ENCODE results near the gene AFTPH. TPM values are rescaled to one million over a fixed set of nuclear protein-coding genes. Genes with fewer than 3 reads are reported as not detected.

AFTPH gene, protein sequence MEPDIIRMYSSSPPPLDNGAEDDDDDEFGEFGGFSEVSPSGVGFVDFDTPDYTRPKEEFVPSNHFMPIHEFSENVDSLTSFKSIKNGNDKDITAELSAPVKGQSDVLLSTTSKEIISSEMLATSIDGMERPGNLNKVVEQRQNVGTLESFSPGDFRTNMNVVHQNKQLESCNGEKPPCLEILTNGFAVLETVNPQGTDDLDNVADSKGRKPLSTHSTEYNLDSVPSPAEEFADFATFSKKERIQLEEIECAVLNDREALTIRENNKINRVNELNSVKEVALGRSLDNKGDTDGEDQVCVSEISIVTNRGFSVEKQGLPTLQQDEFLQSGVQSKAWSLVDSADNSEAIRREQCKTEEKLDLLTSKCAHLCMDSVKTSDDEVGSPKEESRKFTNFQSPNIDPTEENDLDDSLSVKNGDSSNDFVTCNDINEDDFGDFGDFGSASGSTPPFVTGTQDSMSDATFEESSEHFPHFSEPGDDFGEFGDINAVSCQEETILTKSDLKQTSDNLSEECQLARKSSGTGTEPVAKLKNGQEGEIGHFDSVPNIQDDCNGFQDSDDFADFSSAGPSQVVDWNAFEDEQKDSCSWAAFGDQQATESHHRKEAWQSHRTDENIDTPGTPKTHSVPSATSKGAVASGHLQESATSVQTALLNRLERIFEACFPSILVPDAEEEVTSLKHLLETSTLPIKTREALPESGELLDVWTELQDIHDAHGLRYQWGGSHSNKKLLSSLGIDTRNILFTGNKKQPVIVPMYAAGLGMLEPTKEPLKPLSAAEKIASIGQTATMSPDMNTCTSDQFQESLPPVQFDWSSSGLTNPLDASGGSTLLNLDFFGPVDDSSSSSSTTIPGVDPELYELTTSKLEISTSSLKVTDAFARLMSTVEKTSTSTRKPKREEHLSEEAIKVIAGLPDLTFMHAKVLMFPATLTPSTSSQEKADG
- total RNA-seq (2014; rRNA removed; shearing (Covaris generic)), result 18.4 and 19.0 TPM in 2 replicates

DNA sequence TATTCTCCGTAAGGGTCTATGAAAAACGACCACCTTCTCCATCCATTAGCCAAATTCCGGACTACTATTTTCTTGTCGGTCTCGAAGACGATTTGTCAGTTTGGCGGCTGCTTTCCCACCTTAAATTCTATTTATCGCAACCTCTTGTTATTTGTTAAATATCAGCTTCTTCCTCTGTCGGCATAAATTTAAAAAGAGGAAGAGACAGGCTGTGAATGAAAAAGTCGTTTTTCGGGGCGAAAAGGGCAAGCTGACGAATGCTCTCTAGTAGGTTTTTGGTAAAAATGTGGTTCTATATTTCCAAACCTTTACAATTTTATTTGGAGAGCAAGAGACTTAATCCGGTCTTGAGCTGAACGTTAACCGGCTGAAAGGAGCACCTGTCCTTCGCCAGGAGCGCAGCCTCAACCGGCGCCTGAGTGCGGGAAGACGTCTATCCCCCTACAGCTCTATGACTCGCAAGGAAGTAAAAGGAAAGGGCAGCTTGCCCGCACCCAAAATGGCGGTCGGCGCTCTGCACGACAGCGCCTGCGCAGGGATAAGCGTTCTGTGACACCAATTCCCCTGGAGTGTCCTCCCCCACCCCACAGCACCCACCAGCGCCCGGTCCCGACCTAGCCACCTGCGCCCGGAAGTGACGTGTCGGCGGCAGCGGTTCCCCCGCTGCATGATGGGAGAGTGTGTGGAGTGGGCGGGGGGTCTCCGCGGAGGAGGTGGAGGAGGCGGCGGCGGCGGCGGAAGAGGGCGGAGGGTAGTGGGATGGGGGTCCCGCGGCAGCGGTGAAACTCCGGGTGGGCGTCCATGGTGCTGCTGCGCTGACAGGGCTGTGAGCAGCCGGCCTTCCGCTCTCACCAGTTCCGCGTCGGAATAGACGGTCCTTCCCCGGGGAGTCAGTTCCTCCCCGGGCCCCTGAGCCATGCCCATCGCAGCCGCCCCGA lies at the start of gene AFTPH:
TSS of gene AFTPH (plus strand) at position 663 of the 938 bp plus-strand sequence. CDS start 27,147 bp downstream, outside the sequence.
- DNase-seq (ENCODE audit: low read depth), result peak; percentile 98

DNA sequence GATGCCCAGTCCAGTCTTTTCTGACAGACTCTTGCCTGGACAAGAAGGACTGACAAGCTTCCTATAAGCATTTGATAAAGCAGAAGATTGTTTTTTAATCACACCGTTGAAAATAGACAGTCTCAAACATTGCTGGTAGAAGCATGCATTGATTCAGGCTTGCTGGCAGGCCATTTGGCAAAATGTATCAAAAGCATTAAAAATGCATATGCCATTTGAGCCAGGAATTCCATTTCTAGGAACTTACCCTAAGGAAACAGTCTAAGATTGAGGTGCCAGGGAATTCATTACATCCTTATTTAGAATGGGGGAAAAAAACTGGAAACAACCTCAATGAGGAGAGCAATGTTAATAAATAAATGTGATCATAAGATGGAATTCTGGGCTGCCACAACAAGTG lies 49.5 kb upstream of the AFTPH start:
- no peak for DNase-seq (ENCODE audit: low read depth)

DNA sequence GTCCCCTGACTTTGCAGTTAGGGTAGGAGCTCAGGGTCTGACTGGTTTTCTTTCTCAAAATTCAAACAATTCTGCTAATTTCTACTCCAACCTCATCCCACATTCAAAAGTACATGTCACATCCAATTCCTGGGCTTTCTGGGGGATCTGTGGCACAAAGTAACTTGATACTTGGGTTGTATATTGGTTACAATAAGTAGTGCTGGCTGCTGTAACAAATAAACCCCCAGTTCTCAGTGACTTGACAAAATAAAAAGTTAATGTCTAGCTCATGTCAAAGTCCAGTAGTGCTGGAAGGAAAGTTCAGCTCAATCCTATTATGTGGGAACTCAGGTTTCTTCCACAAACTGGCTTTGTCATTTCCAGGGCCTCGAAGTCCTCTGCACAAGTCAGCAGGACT lies 47.1 kb upstream of the AFTPH start:
- no peak for DNase-seq (ENCODE audit: low read depth)

DNA sequence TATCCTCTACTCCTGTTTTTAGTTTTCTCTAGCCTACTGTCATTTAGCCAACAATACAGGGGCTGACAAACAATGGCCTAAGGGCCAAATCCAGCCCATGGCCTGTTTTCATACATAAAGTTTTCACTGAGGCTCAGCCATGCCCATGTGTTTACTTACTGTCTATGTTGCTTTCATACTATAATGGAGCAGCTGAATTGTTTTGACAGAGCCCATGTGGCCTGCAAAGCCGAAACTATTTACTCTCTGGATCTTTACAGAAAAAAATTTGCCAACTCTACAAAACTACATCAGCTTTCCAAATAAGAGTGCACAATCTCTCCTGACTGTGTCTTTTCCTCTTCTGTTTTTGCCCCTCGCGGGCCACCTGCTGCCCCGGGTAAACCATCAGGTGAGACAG lies 46.1 kb upstream of the AFTPH start:
- DNase-seq (ENCODE audit: low read depth), result no peak

DNA sequence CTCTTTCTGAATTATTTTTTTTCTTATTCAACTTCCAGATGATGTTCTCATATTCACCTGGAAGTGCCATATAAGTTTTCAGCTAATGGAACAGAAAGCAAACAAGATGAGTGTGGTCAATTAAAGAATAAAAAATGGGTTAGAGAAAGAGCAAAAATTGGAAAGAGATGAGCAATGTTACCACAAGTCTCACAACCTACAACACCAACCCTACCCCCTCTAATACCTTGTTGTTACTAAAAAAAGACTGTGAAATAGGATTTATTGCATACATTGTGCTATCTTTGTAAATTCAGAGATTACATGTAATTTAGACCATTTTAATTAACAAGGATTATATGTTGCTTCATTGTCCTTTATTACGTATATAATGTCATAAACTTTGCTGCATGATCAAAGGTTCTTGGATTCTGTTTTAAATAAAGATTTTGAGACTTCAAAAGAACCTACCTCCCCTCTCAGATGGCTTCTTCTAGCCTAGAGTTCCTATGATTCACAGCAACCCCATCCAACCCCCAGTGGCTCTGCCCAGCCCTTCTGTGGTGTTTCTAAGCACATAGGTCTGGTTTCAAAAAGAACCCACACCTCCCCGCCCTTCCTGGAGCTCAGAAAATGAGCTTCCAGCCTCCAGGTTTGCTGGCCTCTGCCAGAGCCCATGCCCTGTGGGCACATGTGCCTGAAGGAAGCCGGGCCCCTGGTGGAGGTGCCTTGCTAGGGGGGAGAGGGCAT lies 45.5 kb upstream of the AFTPH start:
- no peak for DNase-seq (ENCODE audit: low read depth)

DNA sequence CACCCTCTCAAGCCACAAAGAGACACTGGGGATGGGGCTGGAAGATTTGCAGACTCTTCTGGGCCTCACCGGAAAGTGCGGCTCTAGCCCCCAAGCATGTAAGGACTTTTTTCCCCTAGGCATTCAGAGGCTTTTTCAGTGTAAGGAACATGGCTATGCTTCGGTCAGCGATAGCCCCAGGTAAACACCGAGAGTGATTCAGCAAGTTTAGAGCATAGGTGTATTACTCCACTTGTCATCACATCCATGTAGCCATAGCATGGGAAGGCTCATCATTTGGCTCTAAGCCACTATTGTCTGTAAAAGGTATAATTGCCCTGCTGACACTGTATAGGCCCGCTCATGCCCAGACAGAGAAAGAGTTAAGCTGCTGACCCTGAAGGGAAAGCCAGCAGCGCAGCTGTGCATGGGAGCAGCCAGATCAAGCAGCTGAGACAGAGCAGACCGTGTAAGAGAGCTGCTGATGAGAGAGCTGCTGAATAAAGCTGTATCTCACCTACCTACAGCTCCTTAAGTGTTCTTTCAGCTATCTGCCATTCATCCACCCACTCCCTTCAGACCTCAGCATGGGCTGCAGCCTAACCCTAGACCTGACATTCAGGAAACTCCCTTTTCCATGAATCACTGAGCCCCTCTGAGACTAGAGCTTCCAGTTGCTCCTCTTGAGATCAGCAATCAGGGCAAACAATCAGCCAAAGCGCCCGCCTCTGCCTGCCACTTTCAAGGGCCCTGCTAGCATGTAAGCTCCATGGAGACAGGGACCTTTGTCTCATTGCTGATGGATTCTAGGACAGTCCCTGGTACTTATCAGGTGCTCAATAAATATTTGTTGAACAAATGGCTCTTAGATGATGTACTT lies 44.6 kb upstream of the AFTPH start:
- no peak for DNase-seq (ENCODE audit: low read depth)

DNA sequence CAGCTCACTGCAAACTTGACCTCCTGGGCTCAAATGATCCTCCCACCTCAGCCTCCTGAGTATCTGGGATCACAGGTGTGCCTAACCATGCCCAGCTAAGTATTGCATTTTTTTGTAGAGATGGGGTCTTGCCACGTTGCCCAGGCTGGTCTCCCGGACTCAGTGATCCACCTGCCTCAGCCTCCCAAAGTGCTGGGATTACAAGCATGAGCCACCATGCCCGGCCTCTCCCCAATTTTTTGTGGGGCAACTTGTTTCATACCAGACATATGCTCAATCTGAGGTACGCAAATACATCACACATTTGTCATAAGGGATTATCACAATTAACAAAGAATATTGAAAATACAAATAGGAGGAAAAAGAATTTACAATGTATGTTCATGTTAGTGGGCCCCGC lies 42.5 kb upstream of the AFTPH start:
- no peak for DNase-seq (ENCODE audit: low read depth)

DNA sequence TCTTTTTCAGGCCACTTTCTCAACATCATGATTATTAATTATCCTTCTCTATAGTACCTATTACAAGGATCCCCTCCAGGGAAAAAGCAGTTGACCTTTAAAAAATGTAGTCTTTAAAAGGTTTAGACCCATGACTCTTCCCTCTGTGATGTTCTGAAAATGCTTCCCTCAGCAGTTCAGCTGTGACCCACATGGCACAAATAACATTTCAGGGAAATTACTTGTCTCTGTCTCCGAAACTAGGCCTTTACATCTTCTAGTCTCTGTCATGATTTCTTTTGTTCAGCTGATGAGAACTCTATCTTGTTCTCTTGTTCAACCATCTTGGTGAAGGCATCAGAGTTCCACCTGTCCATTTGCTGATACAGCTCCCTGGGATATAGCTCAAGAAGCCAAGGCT lies 41.9 kb upstream of the AFTPH start:
- DNase-seq (ENCODE audit: low read depth), result no peak

DNA sequence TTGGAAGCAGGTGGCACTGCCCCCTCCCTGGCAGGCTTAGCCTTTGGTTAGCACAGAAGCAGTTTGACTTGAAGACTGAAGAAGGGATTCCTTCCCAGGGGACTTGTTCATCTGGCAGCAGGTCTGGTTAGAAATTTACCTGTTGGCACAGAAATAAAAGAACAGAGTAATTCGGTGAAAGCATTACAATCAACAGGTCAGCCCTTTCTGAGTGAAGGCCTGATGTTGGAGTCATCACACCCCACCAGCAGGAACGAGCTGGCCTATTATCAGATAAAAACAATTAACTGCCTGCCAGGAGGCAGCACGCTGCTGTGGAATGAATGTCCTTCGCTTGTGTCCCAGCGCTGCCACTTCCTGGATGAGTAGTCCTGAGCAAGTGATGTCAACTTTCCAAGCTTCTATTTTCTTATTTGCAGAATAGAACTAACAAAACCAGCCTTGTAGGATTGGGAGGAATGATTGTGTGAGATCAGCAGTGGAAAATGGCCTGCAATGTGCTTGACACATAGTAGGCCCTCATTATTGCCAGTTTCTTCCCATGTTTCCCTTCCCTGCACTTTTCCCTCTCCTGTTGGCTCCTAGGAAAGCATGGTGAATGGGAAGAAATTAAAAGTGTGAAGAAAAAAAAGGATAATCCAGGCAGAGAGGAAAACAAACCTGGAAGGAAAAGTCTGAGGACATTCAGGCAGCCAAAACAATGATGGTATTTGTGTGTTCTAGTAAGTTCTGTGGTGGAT lies 41.2 kb upstream of the AFTPH start:
- DNase-seq (ENCODE audit: low read depth), result peak; percentile 73

DNA sequence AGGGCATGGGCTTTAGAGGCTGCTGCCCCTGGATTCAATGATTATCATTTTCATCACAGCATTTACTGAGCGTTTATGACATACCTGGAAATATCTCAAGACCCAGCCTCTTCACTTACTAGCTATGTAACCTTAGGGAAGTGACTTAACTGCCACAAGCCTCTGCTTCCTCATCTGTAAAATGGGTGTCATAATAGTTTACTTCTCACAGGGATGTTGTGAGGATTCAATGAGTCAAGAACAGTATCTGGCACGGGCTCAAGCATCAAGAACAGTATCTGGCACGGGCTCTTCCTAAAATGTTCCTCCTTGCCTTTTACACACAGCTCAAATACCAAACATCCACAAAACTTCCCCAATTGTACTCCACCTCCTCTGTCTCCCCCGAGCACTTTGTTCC lies 38.8 kb upstream of the AFTPH start:
- DNase-seq (ENCODE audit: low read depth), result no peak

DNA sequence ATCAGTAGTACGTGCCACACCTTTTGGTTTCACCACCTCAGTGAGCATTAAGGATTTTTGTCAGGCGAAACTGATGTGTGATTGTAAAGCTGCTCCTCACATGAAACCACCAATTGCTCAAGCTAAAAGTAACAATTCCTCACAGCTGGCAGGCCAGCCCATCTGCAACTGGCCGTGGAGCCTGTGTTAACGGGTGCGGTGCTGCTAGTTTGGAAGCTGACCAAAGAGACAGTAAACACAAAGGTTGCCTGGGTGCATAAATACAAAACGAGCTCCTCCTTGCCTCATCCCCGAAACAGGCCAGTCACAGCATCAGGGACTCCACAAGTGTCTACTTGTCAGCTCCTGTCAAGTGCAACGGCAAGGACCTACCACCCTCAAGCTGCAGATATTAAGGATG lies 38.2 kb upstream of the AFTPH start:
- DNase-seq (ENCODE audit: low read depth), result peak; percentile 12

DNA sequence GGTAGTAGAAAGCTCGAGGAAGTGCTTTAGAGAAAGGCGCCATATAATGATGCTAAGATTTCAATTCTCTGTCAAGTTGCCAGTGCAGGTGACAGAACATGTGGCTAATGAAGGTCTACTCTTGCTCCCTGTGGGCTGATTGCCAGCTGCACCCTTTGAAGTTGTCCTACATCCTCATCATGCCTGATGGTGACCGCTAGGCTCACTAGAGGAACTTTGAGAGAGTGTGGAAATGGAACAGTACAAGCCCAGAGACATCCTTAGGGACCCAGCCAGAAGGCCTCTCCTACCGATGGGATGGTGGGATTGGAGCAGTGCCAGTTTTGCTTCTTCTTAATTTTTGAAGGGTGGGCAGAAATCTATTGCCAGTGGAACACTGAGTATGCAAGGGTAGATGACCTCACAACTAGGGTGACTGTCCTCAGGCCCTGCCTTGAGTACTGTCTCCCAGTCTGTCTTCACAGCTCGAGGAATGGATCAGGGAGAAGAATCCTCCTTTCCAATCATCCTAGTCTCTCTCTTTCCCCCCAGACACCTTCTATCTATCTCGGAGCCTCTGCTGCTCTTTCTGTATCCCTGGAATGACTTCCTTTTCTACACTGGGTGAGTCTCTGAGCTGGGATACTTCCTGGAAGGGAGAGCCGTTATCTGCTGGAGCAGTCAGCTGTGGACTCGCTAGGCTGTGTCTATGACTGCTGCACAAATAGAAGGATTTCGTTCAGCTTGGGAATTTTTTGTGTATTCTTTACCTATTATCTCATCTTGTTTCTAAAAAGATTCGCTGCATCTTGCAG lies 36.7 kb upstream of the AFTPH start:
- no peak for DNase-seq (ENCODE audit: low read depth)

DNA sequence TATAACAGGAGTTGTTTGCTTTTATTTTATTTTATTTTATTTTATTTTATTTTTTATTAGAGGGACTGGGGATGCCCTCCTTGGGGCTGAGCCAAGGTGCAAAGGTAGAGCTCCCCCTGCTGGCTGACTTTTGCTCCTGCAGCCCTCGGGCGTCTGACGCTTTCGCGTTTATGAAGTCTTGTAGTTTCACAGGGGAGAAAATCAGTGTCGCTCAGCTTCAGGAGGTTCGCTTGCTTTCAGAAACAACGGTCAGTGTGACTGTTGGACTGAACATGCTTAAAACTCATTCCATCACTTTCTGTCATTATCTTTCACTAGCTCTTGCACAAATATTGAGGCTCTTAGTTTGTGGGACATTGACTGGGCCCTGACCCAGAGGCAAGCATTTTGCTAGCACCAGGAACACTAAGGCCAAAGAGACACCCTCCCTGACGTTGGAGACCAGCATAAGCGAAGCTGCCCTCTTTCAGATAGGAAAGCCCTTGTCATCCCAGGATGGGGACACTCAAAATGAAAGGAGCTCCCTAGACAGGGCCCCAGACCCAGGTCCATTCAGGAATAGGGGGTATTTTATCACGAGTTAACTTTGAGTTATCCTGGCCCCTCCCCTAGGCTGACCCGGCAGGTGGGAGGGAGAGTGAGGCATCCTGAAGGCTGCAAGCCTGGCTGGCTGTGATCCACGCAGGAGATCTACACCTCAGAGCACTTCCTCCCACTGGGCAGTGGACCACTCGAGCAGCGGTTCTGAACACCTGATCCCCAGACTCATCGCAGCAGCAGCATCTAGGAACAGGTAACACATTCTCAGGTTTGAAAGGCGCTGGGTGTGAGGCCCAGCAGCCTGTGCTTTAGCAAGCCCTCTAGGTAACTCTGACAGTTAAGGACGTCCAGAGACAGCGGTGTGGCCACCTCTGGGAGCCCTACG lies 35.8 kb upstream of the AFTPH start:
- peak; percentile 36 for DNase-seq (ENCODE audit: low read depth)

DNA sequence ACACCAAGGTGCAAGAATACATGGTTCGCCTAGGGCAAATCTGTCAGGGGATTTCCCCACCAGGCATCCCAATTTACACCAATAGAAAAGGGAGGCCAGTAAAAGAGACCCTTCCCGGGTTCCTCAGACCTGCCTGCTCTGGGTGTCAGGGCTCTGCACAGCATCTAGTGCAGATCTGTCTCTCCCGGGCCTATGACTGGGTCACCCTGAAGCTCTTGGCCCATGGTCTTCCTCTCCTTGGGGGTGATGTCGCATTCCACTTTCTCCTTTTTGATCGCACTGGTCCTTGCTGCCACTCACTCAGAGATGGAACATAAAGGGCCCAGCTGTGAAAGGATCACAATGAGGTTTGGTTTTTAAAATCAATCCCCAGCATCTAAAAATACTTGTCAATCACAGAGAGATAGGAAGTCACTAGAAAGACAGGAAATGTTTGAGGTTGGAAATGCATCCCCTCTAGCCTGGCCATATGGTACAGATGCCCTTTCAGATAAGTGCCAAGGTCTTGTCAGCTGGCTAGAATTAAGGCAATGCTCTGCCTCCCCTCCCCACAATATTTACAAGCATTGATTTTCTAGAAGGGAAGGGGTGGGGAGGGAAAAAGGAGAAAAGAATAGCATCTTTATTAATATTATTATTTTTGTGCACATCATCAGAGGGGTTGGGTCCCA lies 34.9 kb upstream of the AFTPH start:
- no peak for DNase-seq (ENCODE audit: low read depth)

DNA sequence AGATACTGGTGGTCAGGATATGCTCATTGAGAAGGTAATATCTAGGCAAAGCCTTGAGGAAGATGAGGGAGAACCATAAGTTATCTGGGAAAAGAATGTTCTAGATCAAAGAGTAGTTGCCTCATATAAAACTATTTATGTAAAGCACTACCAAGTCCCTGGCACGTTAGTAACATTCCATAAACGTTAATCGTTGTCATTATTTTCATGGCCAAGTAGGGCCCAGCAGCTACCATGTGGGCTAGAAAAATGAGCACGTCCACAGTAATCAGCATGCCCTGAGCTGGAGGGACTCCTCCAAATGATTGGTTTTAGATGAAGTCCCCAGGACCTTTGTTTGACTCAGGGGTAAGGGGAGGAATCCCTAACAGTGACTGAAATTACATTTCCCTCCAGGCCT lies 32.7 kb upstream of the AFTPH start:
- peak; percentile 24 for DNase-seq (ENCODE audit: low read depth)

DNA sequence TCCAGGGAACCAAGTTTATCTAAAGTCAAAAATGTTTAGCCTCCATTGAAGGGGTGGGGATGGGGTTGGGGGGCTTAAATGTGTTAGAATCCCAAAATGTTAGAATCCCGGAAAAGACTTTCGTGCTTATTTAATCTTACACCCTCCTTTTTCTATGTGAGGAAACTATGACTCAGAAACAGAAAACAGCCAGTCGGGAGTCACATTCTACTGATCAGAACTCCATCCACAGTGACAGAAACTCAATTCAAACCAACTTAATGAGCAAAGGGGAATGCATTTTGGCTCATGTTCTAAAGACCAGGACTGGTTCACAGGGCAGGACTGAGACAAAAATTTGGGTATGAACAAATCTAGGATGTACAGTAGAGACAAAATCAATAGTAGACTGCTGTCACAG lies 31.9 kb upstream of the AFTPH start:
- no peak for DNase-seq (ENCODE audit: low read depth)

DNA sequence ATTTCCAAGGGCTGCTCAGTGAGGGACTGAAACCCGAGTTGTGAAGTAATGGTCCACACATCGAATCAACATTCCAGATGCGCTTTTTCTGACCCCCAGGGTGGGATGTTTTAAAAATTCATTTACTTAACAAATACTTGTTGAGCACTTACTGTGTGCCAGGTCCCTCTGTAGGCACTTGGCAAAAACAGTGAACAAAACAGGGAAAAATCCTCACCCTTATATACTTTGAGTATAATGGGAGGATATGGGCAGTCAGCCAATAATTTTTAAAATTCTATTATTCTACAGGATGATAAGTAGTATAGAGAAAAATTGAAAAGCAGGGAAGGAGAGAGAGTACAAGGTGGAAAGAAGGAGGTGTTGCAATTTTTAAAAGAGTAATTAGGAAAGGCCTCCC lies 31.3 kb upstream of the AFTPH start:
- DNase-seq (ENCODE audit: low read depth), result no peak

Measured in M059J (cell line).